ES-I3 (cell line): ENCODE data around the gene LATS2.

ENCODE experiments used
- H3K36me3 ChIP-seq: 2 replicates; pipeline ENCODE4 v1.6.1; 2013; ENCODE audit warnings: mild to moderate bottlenecking, low read length, control low read depth, moderate library complexity; ENCODE audit not compliant: insufficient read depth
- H3K4me1 ChIP-seq: 2 replicates; pipeline ENCODE4 v1.6.1; 2013; ENCODE audit warnings: mild to moderate bottlenecking, control low read depth, low read length; ENCODE audit not compliant: insufficient read depth
- H3K9ac ChIP-seq: 2 replicates; pipeline ENCODE4 v1.6.1; 2013; ENCODE audit warnings: low read depth, mild to moderate bottlenecking, low read length, moderate library complexity
- H3K9me3 ChIP-seq: 2 replicates; pipeline ENCODE4 v1.6.1; 2013; ENCODE audit warnings: mild to moderate bottlenecking, low read length, moderate library complexity; ENCODE audit not compliant: control insufficient read depth, insufficient read depth

Gene LATS2

GRCh38 chr13:21047591-21048282, 13.6 kb downstream of the LATS2 start:
- peaks cover 19% of the 10 kb centered on the region for H3K36me3 ChIP-seq
- H3K4me1 ChIP-seq, result peaks cover 8% of the 10 kb centered on the region
- H3K9ac ChIP-seq, result no peak overlapping the region
- H3K9me3 ChIP-seq, result no peaks in the 10 kb centered on the region

GRCh38 chr13:21047087-21047486, 14.3 kb downstream of the LATS2 start:
- Histone ChIP-seq H3K36me3 (peaks cover 19% of the 10 kb centered on the region), H3K9me3 (no peaks in the 10 kb centered on the region), H3K4me1 (peaks cover 8% of the 10 kb centered on the region), H3K9ac (no peak overlapping the region)

GRCh38 chr13:21046203-21046602, 15.2 kb downstream of the LATS2 start:
- Histone ChIP-seq H3K4me1 (peaks cover 10% of the 10 kb centered on the region), H3K9ac (no peak overlapping the region), H3K36me3 (peaks cover 19% of the 10 kb centered on the region), H3K9me3 (no peaks in the 10 kb centered on the region)

- Histone ChIP-seq H3K36me3 (peaks cover 19% of the 10 kb centered on the region), H3K9me3 (no peaks in the 10 kb centered on the region), H3K9ac (no peak overlapping the region), H3K4me1 (peaks cover 10% of the 10 kb centered on the region)
These were observed 16.3 kb downstream of the LATS2 start for GRCh38 chr13:21045100-21045499.

GRCh38 chr13:21043898-21044297, 17.5 kb downstream of the LATS2 start:
- Histone ChIP-seq H3K9me3 (no peaks in the 10 kb centered on the region), H3K9ac (no peak overlapping the region), H3K36me3 (peaks cover 19% of the 10 kb centered on the region), H3K4me1 (peaks cover 11% of the 10 kb centered on the region)

- peaks cover 14% of the 10 kb centered on the region for H3K36me3 ChIP-seq
- peaks cover 19% of the 10 kb centered on the region for H3K4me1 ChIP-seq
- no peak overlapping the region for H3K9ac ChIP-seq
- H3K9me3 ChIP-seq, result no peaks in the 10 kb centered on the region
These were observed 21.1 kb downstream of the LATS2 start for GRCh38 chr13:21040120-21040826.

- H3K36me3 ChIP-seq, result peaks cover 10% of the 10 kb centered on the region
- H3K4me1 ChIP-seq, result peaks cover 28% of the 10 kb centered on the region
- no peak overlapping the region for H3K9ac ChIP-seq
- H3K9me3 ChIP-seq, result no peaks in the 10 kb centered on the region
These were observed 22.1 kb downstream of the LATS2 start for GRCh38 chr13:21039097-21039800.

- Histone ChIP-seq H3K4me1 (peaks cover 43% of the 10 kb centered on the region), H3K9ac (no peak overlapping the region), H3K36me3 (no peaks in the 10 kb centered on the region; the same call in 1 of the 2 replicates)
These were observed 23.7 kb downstream of the LATS2 start for GRCh38 chr13:21037656-21038055.

GRCh38 chr13:21035498-21035897, 25.9 kb downstream of the LATS2 start:
- peaks cover 40% of the 10 kb centered on the region for H3K4me1 ChIP-seq
- no peaks in the 10 kb centered on the region; the same call in 1 of the 2 replicates for H3K36me3 ChIP-seq
- H3K9ac ChIP-seq, result no peak overlapping the region

More at GRCh38 chr13:21037656-21038055, 23.7 kb downstream of the LATS2 start:
- H3K9me3 ChIP-seq, result no peaks in the 10 kb centered on the region

GRCh38 chr13:21034603-21035191, 26.7 kb downstream of the LATS2 start:
- Histone ChIP-seq H3K36me3 (no peaks in the 10 kb centered on the region; the same call in 1 of the 2 replicates), H3K4me1 (peaks cover 40% of the 10 kb centered on the region), H3K9ac (no peak overlapping the region), H3K9me3 (no peaks in the 10 kb centered on the region)

More at GRCh38 chr13:21035498-21035897, 25.9 kb downstream of the LATS2 start:
- H3K9me3 ChIP-seq, result no peaks in the 10 kb centered on the region

GRCh38 chr13:21033856-21034602, 27.4 kb downstream of the LATS2 start:
- Histone ChIP-seq H3K9ac (no peak overlapping the region), H3K9me3 (no peaks in the 10 kb centered on the region), H3K4me1 (peaks cover 34% of the 10 kb centered on the region), H3K36me3 (no peaks in the 10 kb centered on the region; the same call in 1 of the 2 replicates)

- H3K36me3 ChIP-seq, result no peaks in the 10 kb centered on the region; the same call in 1 of the 2 replicates
- H3K4me1 ChIP-seq, result peaks cover 30% of the 10 kb centered on the region
- H3K9me3 ChIP-seq, result no peaks in the 10 kb centered on the region
- H3K9ac ChIP-seq, result no peak overlapping the region
These were observed 28.1 kb downstream of the LATS2 start for GRCh38 chr13:21033212-21033840.

GRCh38 chr13:21032656-21033055, 28.7 kb downstream of the LATS2 start:
- H3K9me3 ChIP-seq, result no peaks in the 10 kb centered on the region
- H3K4me1 ChIP-seq, result peaks cover 30% of the 10 kb centered on the region
- H3K9ac ChIP-seq, result no peak overlapping the region
- H3K36me3 ChIP-seq, result no peaks in the 10 kb centered on the region; the same call in 1 of the 2 replicates
